ENCODE results near the gene MATR3. TPM values are rescaled to one million over a fixed set of nuclear protein-coding genes. Genes with fewer than 3 reads are reported as not detected.

Gene MATR3
- total and polyA plus RNA-seq, 2 experiments from 2014 or later = 293 to 344 TPM

DNA sequence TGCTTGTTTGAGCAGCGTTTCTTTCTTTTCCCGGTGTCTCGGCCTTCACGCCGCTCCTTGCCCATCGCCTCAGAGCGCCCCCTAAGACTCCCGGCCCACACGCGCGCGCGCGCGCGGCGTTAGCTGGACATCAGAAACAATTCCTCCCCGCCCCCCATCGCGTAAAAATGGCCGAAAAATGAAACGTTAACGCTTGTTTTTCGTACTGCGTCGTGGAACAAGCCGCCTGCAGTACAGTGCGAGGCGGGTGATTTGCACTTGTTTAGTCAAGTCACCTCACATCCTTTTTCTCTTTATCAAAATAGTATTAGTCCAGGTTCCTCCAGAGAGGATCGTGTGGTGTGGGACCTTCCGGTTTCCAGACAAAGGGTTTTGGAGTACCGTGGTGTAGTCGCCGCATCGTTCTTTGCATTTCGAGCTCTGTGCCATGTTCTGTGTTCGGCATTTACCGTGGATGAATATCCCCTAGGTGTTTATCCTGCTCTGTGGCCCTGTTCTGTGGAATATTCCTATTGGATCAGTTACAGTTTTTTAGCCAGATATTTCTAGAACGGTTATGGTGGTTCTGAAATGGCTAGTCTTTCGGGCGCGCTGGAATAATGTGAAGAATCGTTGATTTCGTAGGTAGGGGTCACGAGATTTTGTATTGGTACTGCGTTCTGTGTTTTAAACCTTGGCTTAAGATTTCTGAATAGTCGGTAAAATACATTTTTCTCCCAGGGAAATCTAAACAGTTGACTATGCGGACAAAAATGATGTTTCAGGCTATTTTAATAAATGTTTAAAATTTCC lies 1.0 kb downstream of the MATR3 start:
- peak; percentile 87 to 88 for DNase-seq (ENCODE audit: low read depth in 1 of 2, low spot score in 1 of 2)
- peak overlapping the region; percentile 77 for H3K4me3 ChIP-seq
- peaks cover 41% of the 10 kb centered on the region for H3K4me1 ChIP-seq (ENCODE audit: low read depth)
- H3K36me3 ChIP-seq = no peaks in the 10 kb centered on the region
- TF ChIP-seq, protein P1, sequence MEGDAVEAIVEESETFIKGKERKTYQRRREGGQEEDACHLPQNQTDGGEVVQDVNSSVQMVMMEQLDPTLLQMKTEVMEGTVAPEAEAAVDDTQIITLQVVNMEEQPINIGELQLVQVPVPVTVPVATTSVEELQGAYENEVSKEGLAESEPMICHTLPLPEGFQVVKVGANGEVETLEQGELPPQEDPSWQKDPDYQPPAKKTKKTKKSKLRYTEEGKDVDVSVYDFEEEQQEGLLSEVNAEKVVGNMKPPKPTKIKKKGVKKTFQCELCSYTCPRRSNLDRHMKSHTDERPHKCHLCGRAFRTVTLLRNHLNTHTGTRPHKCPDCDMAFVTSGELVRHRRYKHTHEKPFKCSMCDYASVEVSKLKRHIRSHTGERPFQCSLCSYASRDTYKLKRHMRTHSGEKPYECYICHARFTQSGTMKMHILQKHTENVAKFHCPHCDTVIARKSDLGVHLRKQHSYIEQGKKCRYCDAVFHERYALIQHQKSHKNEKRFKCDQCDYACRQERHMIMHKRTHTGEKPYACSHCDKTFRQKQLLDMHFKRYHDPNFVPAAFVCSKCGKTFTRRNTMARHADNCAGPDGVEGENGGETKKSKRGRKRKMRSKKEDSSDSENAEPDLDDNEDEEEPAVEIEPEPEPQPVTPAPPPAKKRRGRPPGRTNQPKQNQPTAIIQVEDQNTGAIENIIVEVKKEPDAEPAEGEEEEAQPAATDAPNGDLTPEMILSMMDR (IDR thresholded peaks at IDR 0.05; ENCODE audit: low read depth, low read length) = peak; percentile 53
- no peaks in the 10 kb centered on the region for H3K9me3 ChIP-seq (ENCODE audit: low read depth)
- H3K27me3 ChIP-seq = no peaks in the 10 kb centered on the region
- peak overlapping the region; percentile 100 for H3K27ac ChIP-seq

GRCh38 chr5:139295346-139296057 lies 2.0 kb downstream of the MATR3 start:
- DNase-seq (ENCODE audit: low read depth in 1 of 2, low spot score in 1 of 2) = no peak
- TF ChIP-seq, protein P1 (IDR thresholded peaks at IDR 0.05; ENCODE audit: low read depth, low read length) = no peak
- H3K4me1 ChIP-seq (ENCODE audit: low read depth) = peaks cover 41% of the 10 kb centered on the region
- H3K27me3 ChIP-seq = no peaks in the 10 kb centered on the region
- H3K4me3 ChIP-seq = peak overlapping the region; percentile 77
- H3K36me3 ChIP-seq = no peaks in the 10 kb centered on the region
- peak overlapping the region; percentile 100 for H3K27ac ChIP-seq
- no peaks in the 10 kb centered on the region for H3K9me3 ChIP-seq (ENCODE audit: low read depth)

DNA sequence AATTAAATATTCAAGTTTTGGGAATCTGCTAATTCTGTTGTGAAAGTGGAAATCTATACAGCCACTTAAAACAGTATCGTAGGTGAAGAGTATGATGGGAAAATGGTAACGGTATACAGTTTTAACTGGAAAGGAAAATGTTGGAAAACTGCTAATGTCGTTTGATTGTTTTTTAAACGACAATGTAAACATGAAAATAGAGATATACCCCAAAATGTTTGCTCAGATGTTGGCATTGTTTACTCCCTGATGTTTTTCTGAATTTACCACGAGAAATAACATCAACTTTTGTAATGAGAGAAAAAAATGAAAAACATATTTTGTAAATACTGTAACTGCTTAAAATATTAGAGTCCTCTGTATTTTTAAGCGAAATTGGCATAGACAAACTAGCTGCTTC lies 2.7 kb downstream of the MATR3 start:
- no peak for DNase-seq (ENCODE audit: low read depth in 1 of 2, low spot score in 1 of 2)
- TF ChIP-seq, protein P1 (IDR thresholded peaks at IDR 0.05; ENCODE audit: low read depth, low read length) = no peak
- Histone ChIP-seq H3K36me3 (no peaks in the 10 kb centered on the region), H3K4me1 (ENCODE audit: low read depth) (peaks cover 41% of the 10 kb centered on the region), H3K27me3 (no peaks in the 10 kb centered on the region), H3K9me3 (ENCODE audit: low read depth) (no peaks in the 10 kb centered on the region), H3K27ac (peak overlapping the region; percentile 100), H3K4me3 (peak overlapping the region; percentile 77)

DNA sequence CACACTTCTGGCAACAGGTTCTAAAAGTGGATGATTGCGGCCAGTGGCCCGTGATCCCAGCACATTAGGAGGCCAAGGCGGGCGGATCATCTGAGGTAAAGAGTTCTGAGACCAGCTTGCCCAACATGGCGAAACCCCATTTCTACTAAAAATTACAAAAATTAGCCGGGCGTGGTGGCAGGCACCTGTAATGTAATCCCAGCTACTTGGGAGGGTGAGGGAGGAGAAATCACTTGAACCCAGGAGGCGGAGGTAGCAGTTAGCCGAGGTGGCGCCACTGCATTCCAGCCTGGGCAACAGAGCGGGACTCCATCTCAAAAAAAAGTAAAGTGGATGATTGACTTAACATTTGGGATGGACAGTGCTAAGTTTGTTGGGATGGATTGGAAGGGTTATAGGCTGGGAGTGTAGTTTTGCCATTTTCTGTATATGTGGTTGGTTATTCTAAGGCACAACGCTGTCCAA lies 3.4 kb downstream of the MATR3 start:
- H3K9me3 ChIP-seq (ENCODE audit: low read depth) = no peaks in the 10 kb centered on the region
- DNase-seq (ENCODE audit: low read depth in 1 of 2, low spot score in 1 of 2) = no peak
- TF ChIP-seq, protein P1 (IDR thresholded peaks at IDR 0.05; ENCODE audit: low read depth, low read length) = no peak
- no peaks in the 10 kb centered on the region for H3K27me3 ChIP-seq
- no peak overlapping the region for H3K27ac ChIP-seq
- H3K4me3 ChIP-seq = no peak overlapping the region
- no peaks in the 10 kb centered on the region for H3K36me3 ChIP-seq
- peaks cover 47% of the 10 kb centered on the region for H3K4me1 ChIP-seq (ENCODE audit: low read depth)

- DNase-seq (ENCODE audit: low read depth in 1 of 2, low spot score in 1 of 2) = no peak
- Histone ChIP-seq H3K9me3 (ENCODE audit: low read depth) (no peaks in the 10 kb centered on the region), H3K4me3 (no peak overlapping the region), H3K4me1 (ENCODE audit: low read depth) (peaks cover 54% of the 10 kb centered on the region), H3K27me3 (no peaks in the 10 kb centered on the region), H3K27ac (no peak overlapping the region), H3K36me3 (no peaks in the 10 kb centered on the region)
- TF ChIP-seq, protein P1 (IDR thresholded peaks at IDR 0.05; ENCODE audit: low read depth, low read length) = no peak
Measured at GRCh38 chr5:139297439-139298133, 4.0 kb downstream of the MATR3 start.

All from cardiac muscle cell (in vitro differentiated cells and primary cell).